ENCODE results near the gene NDNF.

DNA sequence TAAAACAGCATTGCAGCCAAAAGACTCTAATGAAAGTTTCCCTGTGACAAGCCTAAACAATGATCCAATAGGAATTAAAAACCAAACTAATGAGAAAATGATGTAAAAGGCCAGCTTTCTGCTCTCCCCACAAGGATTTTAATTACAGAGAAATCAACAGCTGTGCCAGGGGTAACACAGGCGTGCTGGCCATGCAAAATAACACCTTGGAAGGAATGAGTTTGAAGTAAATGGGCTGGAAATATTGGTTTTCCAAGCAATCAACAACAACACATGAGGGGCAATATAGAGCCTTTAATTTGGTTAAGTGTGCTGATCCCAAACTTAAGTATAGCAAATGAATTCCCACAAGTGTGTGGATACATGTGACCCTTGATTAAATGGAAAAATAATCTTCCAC is 56.9 kb downstream of the NDNF start:
- TF ChIP-seq, protein P1, sequence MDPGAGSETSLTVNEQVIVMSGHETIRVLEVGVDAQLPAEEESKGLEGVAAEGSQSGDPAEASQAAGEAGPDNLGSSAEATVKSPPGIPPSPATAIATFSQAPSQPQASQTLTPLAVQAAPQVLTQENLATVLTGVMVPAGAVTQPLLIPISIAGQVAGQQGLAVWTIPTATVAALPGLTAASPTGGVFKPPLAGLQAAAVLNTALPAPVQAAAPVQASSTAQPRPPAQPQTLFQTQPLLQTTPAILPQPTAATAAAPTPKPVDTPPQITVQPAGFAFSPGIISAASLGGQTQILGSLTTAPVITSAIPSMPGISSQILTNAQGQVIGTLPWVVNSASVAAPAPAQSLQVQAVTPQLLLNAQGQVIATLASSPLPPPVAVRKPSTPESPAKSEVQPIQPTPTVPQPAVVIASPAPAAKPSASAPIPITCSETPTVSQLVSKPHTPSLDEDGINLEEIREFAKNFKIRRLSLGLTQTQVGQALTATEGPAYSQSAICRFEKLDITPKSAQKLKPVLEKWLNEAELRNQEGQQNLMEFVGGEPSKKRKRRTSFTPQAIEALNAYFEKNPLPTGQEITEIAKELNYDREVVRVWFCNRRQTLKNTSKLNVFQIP (CRISPR knock-in tag; IDR thresholded peaks at IDR 0.05; ENCODE audit: borderline replicate concordance, low read depth) = no peak
- TF ChIP-seq ESRRG (CRISPR knock-in tag; IDR thresholded peaks at IDR 0.05) (no peak), ISL1 (CRISPR knock-in tag; IDR thresholded peaks at IDR 0.05) (no peak), ZFP30 (CRISPR knock-in tag; IDR thresholded peaks at IDR 0.05) (no peak), ZNF70 (CRISPR knock-in tag; IDR thresholded peaks at IDR 0.05) (no peak), TOX (CRISPR knock-in tag; IDR thresholded peaks at IDR 0.05; ENCODE audit: borderline replicate concordance) (no peak), OSR1 (CRISPR knock-in tag; IDR thresholded peaks at IDR 0.05) (no peak), ZFP3 (CRISPR knock-in tag; IDR thresholded peaks at IDR 0.05) (no peak), PPARA (CRISPR knock-in tag; IDR thresholded peaks at IDR 0.05; ENCODE audit: borderline replicate concordance) (no peak)
- TF ChIP-seq, protein P2, sequence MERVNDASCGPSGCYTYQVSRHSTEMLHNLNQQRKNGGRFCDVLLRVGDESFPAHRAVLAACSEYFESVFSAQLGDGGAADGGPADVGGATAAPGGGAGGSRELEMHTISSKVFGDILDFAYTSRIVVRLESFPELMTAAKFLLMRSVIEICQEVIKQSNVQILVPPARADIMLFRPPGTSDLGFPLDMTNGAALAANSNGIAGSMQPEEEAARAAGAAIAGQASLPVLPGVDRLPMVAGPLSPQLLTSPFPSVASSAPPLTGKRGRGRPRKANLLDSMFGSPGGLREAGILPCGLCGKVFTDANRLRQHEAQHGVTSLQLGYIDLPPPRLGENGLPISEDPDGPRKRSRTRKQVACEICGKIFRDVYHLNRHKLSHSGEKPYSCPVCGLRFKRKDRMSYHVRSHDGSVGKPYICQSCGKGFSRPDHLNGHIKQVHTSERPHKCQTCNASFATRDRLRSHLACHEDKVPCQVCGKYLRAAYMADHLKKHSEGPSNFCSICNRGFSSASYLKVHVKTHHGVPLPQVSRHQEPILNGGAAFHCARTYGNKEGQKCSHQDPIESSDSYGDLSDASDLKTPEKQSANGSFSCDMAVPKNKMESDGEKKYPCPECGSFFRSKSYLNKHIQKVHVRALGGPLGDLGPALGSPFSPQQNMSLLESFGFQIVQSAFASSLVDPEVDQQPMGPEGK (CRISPR knock-in tag; IDR thresholded peaks at IDR 0.05; ENCODE audit: borderline replicate concordance) = no peak
- TF ChIP-seq, protein P3, sequence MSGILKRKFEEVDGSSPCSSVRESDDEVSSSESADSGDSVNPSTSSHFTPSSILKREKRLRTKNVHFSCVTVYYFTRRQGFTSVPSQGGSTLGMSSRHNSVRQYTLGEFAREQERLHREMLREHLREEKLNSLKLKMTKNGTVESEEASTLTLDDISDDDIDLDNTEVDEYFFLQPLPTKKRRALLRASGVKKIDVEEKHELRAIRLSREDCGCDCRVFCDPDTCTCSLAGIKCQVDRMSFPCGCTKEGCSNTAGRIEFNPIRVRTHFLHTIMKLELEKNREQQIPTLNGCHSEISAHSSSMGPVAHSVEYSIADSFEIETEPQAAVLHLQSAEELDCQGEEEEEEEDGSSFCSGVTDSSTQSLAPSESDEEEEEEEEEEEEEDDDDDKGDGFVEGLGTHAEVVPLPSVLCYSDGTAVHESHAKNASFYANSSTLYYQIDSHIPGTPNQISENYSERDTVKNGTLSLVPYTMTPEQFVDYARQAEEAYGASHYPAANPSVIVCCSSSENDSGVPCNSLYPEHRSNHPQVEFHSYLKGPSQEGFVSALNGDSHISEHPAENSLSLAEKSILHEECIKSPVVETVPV (CRISPR knock-in tag; IDR thresholded peaks at IDR 0.05) = no peak
- TF ChIP-seq, protein P4, sequence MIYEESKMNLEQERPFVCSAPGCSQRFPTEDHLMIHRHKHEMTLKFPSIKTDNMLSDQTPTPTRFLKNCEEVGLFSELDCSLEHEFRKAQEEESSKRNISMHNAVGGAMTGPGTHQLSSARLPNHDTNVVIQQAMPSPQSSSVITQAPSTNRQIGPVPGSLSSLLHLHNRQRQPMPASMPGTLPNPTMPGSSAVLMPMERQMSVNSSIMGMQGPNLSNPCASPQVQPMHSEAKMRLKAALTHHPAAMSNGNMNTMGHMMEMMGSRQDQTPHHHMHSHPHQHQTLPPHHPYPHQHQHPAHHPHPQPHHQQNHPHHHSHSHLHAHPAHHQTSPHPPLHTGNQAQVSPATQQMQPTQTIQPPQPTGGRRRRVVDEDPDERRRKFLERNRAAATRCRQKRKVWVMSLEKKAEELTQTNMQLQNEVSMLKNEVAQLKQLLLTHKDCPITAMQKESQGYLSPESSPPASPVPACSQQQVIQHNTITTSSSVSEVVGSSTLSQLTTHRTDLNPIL (CRISPR knock-in tag; IDR thresholded peaks at IDR 0.05; ENCODE audit: low read depth) = no peak

Measured in SK-N-SH treated with all-trans-retinoic acid at 6 μM for 48 hours (cell line).